Neural progenitor cell (in vitro differentiated cells): Measurements from ENCODE around the gene SOST. TPM values are rescaled to one million over a fixed set of nuclear protein-coding genes. Genes with fewer than 3 reads are reported as not detected.

Experiments
- DNase-seq: peaks from one replicate; pipeline ENCODE4 v3.0.0-alpha.2; 2016; ENCODE audit warnings: low spot score
- H2AFZ ChIP-seq: fragments of 200-600 bp; sonication (generic); replicated peaks from 2 replicates; pipeline ENCODE4 v1.6.1; 2016; ENCODE audit warnings: antibody characterized with exemption
- H3F3A ChIP-seq: fragments of 200-600 bp; sonication (generic); 2 replicates; pipeline ENCODE4 v1.6.1; 2016; ENCODE audit warnings: antibody characterized with exemption, low read depth
- H3K27ac ChIP-seq: fragments of 200-600 bp; sonication (generic); 2 replicates; pipeline ENCODE4 v1.5.1; 2016; ENCODE audit warnings: mild to moderate bottlenecking
- H3K27me3 ChIP-seq: fragments of 200-600 bp; sonication (generic); 2 replicates; pipeline ENCODE4 v1.6.1; 2016; ENCODE audit warnings: mild to moderate bottlenecking, moderate library complexity
- H3K36me3 ChIP-seq: fragments of 200-600 bp; sonication (generic); 2 replicates; pipeline ENCODE4 v1.5.1; 2016
- H3K4me1 ChIP-seq: fragments of 200-600 bp; sonication (generic); 2 replicates; pipeline ENCODE4 v1.6.1; 2016; ENCODE audit warnings: mixed run types
- H3K4me2 ChIP-seq: fragments of 200-600 bp; sonication (generic); 2 replicates; pipeline ENCODE4 v1.6.1; 2016
- H3K4me3 ChIP-seq: fragments of 200-600 bp; sonication (generic); 2 replicates; pipeline ENCODE4 v1.5.1; 2016
- H3K79me2 ChIP-seq: fragments of 200-600 bp; sonication (generic); 2 replicates; pipeline ENCODE4 v1.6.1; 2016; ENCODE audit warnings: low read depth
- H3K9ac ChIP-seq: fragments of 200-600 bp; sonication (generic); 2 replicates; pipeline ENCODE4 v1.6.1; 2016
- H3K9me3 ChIP-seq: fragments of 200-600 bp; sonication (generic); 2 replicates; pipeline ENCODE4 v1.5.1; 2016; ENCODE audit warnings: low read depth
- H4K20me1 ChIP-seq: fragments of 200-600 bp; sonication (generic); 2 replicates; pipeline ENCODE4 v1.6.1; 2016; ENCODE audit warnings: low read depth
- H3K27ac Mint-ChIP-seq: 3 replicates; pipeline ENCODE4 v1.8.0; 2021; ENCODE audit warnings: mixed read lengths
- H3K27me3 Mint-ChIP-seq: 2 replicates; pipeline ENCODE4 v1.8.0; 2022; ENCODE audit warnings: low read depth, mild to moderate bottlenecking, inconsistent platforms, moderate library complexity, mixed read lengths; ENCODE audit not compliant: insufficient read depth
- H3K36me3 Mint-ChIP-seq: 3 replicates; pipeline ENCODE4 v1.8.0; 2021; ENCODE audit warnings: mixed read lengths
- H3K4me1 Mint-ChIP-seq: 3 replicates; pipeline ENCODE4 v1.8.0; 2021; ENCODE audit warnings: mixed read lengths
- H3K4me3 Mint-ChIP-seq: 3 replicates; pipeline ENCODE4 v1.8.0; 2021; ENCODE audit warnings: mild to moderate bottlenecking, moderate library complexity, mixed read lengths
- H3K9me3 Mint-ChIP-seq: 3 replicates; pipeline ENCODE4 v1.8.0; 2020; ENCODE audit warnings: mixed read lengths
- EZH2 ChIP-seq: fragments of 200-600 bp; sonication (generic); IDR thresholded peaks from 2 replicates; pipeline ENCODE4 v1.6.1; 2017; ENCODE audit warnings: antibody characterized with exemption, mild to moderate bottlenecking, moderate library complexity
- EZH2phosphoT487 ChIP-seq: fragments of 200-600 bp; sonication (generic); IDR thresholded peaks from 2 replicates; pipeline ENCODE4 v1.6.1; 2017; ENCODE audit warnings: antibody characterized with exemption
- total RNA-seq: library from RNA; depleted of rRNA; stranded (reverse); fragments of >200 nt; gene quantifications from 2 replicates; pipeline ENCODE4 v1.2.3, GENCODE V29; 2015; ENCODE audit warnings: low replicate concordance
- TF ChIP-seq, protein P1 (sequence below): fragments of 200-600 bp; sonication (generic); IDR thresholded peaks from 2 replicates; pipeline ENCODE4 v1.5.1; 2017; ENCODE audit warnings: antibody characterized with exemption, mild to moderate bottlenecking

SOST gene
- total RNA-seq, 1 donor from 2014 or later, result 0.06 TPM

DNA sequence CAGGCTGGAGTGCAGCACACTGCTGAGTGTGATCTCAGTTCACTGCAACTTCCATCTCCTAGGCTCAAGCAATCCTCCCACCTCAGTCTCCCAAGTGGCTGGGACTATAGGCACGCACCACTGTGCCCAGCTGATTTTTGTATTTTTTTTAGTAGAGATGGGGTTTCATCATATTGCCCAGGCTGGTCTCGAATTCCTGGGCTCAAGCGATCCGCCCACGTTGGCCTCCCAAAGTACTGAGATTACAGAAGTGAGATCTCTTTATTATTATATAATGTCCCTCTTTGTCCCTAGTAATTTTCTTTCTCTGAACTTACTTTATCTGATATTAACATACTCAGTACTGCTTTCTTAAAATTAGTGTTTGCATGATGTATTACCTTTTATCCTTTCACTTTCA lies 29.9 kb upstream of the SOST start:
- Histone ChIP-seq H3K36me3 (no peaks in the 10 kb centered on the region), H4K20me1 (no peaks in the 10 kb centered on the region), H3K79me2 (no peaks in the 10 kb centered on the region), H3K27me3 (no peaks in the 10 kb centered on the region), H3K27ac (no peak overlapping the region), H2AFZ (no peak overlapping the region), H3K4me1 (no peaks in the 10 kb centered on the region), H3K4me3 (no peak overlapping the region), H3K4me2 (no peak overlapping the region), H3F3A (no peaks in the 10 kb centered on the region), H3K9ac (no peak overlapping the region), H3K9me3 (no peaks in the 10 kb centered on the region)
- no peak for TF ChIP-seq EZH2phosphoT487
- no peak for TF ChIP-seq EZH2
- TF ChIP-seq, protein P1, sequence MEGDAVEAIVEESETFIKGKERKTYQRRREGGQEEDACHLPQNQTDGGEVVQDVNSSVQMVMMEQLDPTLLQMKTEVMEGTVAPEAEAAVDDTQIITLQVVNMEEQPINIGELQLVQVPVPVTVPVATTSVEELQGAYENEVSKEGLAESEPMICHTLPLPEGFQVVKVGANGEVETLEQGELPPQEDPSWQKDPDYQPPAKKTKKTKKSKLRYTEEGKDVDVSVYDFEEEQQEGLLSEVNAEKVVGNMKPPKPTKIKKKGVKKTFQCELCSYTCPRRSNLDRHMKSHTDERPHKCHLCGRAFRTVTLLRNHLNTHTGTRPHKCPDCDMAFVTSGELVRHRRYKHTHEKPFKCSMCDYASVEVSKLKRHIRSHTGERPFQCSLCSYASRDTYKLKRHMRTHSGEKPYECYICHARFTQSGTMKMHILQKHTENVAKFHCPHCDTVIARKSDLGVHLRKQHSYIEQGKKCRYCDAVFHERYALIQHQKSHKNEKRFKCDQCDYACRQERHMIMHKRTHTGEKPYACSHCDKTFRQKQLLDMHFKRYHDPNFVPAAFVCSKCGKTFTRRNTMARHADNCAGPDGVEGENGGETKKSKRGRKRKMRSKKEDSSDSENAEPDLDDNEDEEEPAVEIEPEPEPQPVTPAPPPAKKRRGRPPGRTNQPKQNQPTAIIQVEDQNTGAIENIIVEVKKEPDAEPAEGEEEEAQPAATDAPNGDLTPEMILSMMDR, result no peak
- no peak overlapping the region for H3K27ac Mint-ChIP-seq
- H3K4me3 Mint-ChIP-seq, result no peak overlapping the region
- H3K4me1 Mint-ChIP-seq, result peaks cover 6% of the 10 kb centered on the region
- no peak for DNase-seq
- no peaks in the 10 kb centered on the region for H3K36me3 Mint-ChIP-seq
- peaks cover 9% of the 10 kb centered on the region for H3K27me3 Mint-ChIP-seq
- peaks cover 10% of the 10 kb centered on the region for H3K9me3 Mint-ChIP-seq

DNA sequence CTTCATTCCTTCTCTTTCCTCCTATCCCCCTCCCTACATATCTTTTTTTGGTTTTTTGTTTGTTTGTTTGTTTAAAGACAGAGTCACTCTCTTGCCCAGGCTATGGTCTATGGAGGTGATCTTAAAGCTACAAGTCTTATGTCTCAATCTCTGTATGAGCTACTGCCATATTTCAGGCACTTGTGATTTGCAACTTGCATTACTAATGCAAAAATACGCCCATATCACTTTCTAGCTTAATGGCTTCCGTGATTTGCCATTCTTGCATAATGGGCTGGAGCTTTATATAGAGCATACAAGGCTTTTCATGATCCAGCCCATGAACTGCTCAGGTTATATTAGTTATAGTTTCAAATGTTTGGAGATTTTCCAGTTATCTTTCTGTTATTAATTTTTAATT lies 29.1 kb upstream of the SOST start:
- Histone ChIP-seq H3K27ac (no peak overlapping the region), H3K27me3 (no peaks in the 10 kb centered on the region), H3F3A (no peaks in the 10 kb centered on the region), H3K79me2 (no peaks in the 10 kb centered on the region), H2AFZ (no peak overlapping the region), H3K4me3 (no peak overlapping the region), H3K9ac (no peak overlapping the region), H4K20me1 (no peaks in the 10 kb centered on the region), H3K4me2 (no peak overlapping the region), H3K4me1 (no peaks in the 10 kb centered on the region), H3K36me3 (no peaks in the 10 kb centered on the region), H3K9me3 (no peaks in the 10 kb centered on the region)
- Mint-ChIP-seq H3K9me3 (peaks cover 8% of the 10 kb centered on the region), H3K4me3 (no peak overlapping the region), H3K27me3 (peaks cover 5% of the 10 kb centered on the region), H3K4me1 (peaks cover 6% of the 10 kb centered on the region), H3K36me3 (no peaks in the 10 kb centered on the region), H3K27ac (no peak overlapping the region)
- DNase-seq, result no peak
- TF ChIP-seq EZH2phosphoT487 (no peak), EZH2 (no peak)
- TF ChIP-seq, protein P1, result no peak

DNA sequence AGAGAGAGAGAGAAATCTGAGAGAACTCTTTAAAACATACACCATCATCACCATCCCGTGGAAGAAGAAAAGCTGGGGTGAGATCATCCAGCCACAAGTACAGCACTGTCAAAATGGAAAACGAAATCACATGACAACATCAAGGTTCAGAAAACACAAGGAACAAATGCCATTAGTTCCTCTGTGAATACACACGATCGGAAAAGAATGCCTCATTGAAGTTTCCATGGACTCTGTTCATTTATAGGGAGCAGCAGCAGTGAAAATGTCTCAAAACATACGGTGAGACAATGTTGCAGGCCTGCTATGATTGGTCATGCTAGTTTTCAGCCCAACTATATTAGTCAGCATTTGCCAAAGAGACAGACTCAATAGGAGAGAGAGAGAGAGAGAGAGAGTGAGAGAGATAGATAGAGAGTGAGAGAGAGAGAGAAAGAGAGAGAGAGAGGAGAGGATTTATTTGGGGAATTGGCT lies 26.1 kb upstream of the SOST start:
- no peaks in the 10 kb centered on the region for H3K79me2 ChIP-seq
- H2AFZ ChIP-seq, result no peak overlapping the region
- no peaks in the 10 kb centered on the region for H3K4me1 Mint-ChIP-seq
- H3K9ac ChIP-seq, result no peak overlapping the region
- H3K4me3 Mint-ChIP-seq, result no peak overlapping the region
- no peaks in the 10 kb centered on the region for H3K9me3 ChIP-seq
- H3K4me1 ChIP-seq, result peaks cover under 1% of the 10 kb centered on the region
- DNase-seq, result no peak
- no peaks in the 10 kb centered on the region for H3K36me3 ChIP-seq
- H3K4me2 ChIP-seq, result no peak overlapping the region
- peaks cover 5% of the 10 kb centered on the region for H3K27me3 Mint-ChIP-seq
- no peaks in the 10 kb centered on the region for H4K20me1 ChIP-seq
- no peak overlapping the region for H3K27ac Mint-ChIP-seq
- H3K27ac ChIP-seq, result no peak overlapping the region
- H3F3A ChIP-seq, result peaks cover 3% of the 10 kb centered on the region
- TF ChIP-seq, protein P1, result no peak
- no peaks in the 10 kb centered on the region for H3K36me3 Mint-ChIP-seq
- H3K27me3 ChIP-seq, result peaks cover 29% of the 10 kb centered on the region
- H3K9me3 Mint-ChIP-seq, result no peaks in the 10 kb centered on the region
- H3K4me3 ChIP-seq, result no peak overlapping the region
